Tibial nerve (tissue), 4 donors: ENCODE data around the gene L1CAM. TPM values are rescaled to one million over a fixed set of nuclear protein-coding genes. Genes with fewer than 3 reads are reported as not detected.

ENCODE experiments used
- DNase-seq, 2 donors: peaks; one replicate each; pipeline ENCODE4 v3.0.0-alpha.2; 2019; ENCODE audit warnings: low spot score in 2 of 2
- H3K27ac ChIP-seq, 4 donors: fragments of 200-600 bp; sonication (generic) in 3 of 4; one replicate each; pipeline ENCODE4 v1.5.1; 2017 to 2019; ENCODE audit warnings: mild to moderate bottlenecking in 1 of 4
- H3K27me3 ChIP-seq, 2 donors: fragments of 200-600 bp; sonication (generic) in 1 of 2; one replicate each; pipeline versions ENCODE4 v1.5.1 to v1.6.0; 2017 to 2019
- H3K36me3 ChIP-seq, 3 donors: fragments of 200-600 bp; sonication (generic); one replicate each; pipeline ENCODE4 v1.5.1; 2018 to 2019
- H3K4me1 ChIP-seq, 4 donors: fragments of 200-600 bp; sonication (generic) in 3 of 4; one replicate each; pipeline ENCODE4 v1.5.1; 2017 to 2019
- H3K4me3 ChIP-seq, 4 donors: fragments of 200-600 bp; sonication (generic) in 3 of 4; one replicate each; pipeline ENCODE4 v1.5.1; 2017 to 2019; ENCODE audit warnings: mild to moderate bottlenecking in 1 of 4, moderate library complexity in 1 of 4
- H3K9me3 ChIP-seq, 4 donors: fragments of 200-600 bp; sonication (generic) in 3 of 4; one replicate each; pipeline ENCODE4 v1.5.1; 2017 to 2019
- EP300 ChIP-seq, 2 donors: sonication (generic); formaldehyde crosslinking; IDR thresholded peaks; one replicate each; pipeline ENCODE4 v1.6.1; 2017; ENCODE audit warnings: antibody characterized with exemption in 2 of 2, mild to moderate bottlenecking in 1 of 2
- POLR2A ChIP-seq, 2 donors: fragments of 450-650 bp; IDR thresholded peaks; one replicate each; pipeline ENCODE4 v1.6.1; 2017; ENCODE audit warnings: antibody characterized with exemption in 2 of 2, mild to moderate bottlenecking in 2 of 2, moderate library complexity in 2 of 2
- WGBS, 2 donors: methylation state at CpG; one replicate each; pipeline ENCODE4 v1.1.5; 2018; 5-methylcytosine and 5-hydroxymethylcytosine counted together
- total RNA-seq, 4 donors: library from RNA; depleted of rRNA; stranded (reverse); fragments of >200 nt; gene quantifications; one replicate each; pipeline ENCODE4 v1.1.0, GENCODE V29; 2016
- TF ChIP-seq, protein P1 (sequence below), 5 experiments: fragments of 200-600 bp in 3 of 5; fragments of 450-650 bp in 2 of 5; sonication (generic) in 3 of 5; IDR thresholded peaks; one replicate each; pipeline ENCODE4 v1.5.1; 2016 to 2019; ENCODE audit warnings: antibody characterized with exemption in 5 of 5, mild to moderate bottlenecking in 3 of 5, moderate library complexity in 2 of 5

The L1CAM gene
- total RNA-seq, 4 donors from 2014 or later, result 23.7 to 53.7 (median 46.3) TPM

DNA sequence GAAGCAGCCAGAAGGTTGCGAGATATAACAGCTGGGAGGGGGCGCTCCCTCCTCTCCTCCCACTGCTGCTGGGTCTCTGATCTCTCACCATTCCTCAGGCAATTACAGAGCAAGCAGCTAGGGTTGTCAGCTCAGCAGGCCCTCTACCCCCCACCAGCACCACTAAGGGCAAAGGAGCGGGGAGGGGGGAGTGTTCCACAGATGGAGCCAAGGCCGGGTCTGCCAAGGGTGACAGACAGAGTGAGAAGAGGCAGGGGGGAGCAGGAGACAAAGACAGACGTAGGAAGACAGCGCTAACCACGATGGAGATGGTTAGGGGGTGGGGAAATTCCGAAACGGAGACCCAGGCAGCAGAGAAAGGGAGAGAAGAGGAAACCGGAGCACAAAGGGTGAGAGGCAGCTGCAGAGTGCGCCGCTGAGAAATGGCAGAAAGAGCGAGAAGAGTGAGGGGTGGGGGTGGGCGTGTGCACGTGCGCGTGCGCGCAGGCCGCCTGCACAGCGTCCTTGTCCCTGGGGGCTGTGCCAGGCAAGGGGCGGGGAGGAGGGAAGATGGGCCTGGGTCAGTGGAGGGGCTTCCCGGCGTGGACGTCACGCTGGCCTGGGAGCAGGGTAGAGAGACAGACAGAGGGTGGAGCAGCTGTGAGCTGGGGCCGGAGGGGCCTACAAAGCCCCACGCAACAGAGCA is 6.9 kb downstream of the L1CAM start:
- H3K27me3 ChIP-seq, result peaks cover 0 to 79% of the 10 kb centered on the region in 2 donors
- no peak for DNase-seq

GRCh38 chrX:153878345-153878744 is 7.6 kb downstream of the L1CAM start:
- no peak overlapping the region for H3K27ac ChIP-seq
- 6 to 41% methylated on average over 5 of the region's 5 CpGs for WGBS, 2 donors
- peaks cover 0 to 72% of the 10 kb centered on the region in 2 donors for H3K27me3 ChIP-seq
- no peak overlapping the region for H3K4me3 ChIP-seq
- peaks cover 0 to 10% (median 4%) of the 10 kb centered on the region in 4 donors for H3K4me1 ChIP-seq
- no peak for DNase-seq
- TF ChIP-seq EP300 (IDR thresholded peaks at IDR 0.05), result no peak
- TF ChIP-seq, protein P1, sequence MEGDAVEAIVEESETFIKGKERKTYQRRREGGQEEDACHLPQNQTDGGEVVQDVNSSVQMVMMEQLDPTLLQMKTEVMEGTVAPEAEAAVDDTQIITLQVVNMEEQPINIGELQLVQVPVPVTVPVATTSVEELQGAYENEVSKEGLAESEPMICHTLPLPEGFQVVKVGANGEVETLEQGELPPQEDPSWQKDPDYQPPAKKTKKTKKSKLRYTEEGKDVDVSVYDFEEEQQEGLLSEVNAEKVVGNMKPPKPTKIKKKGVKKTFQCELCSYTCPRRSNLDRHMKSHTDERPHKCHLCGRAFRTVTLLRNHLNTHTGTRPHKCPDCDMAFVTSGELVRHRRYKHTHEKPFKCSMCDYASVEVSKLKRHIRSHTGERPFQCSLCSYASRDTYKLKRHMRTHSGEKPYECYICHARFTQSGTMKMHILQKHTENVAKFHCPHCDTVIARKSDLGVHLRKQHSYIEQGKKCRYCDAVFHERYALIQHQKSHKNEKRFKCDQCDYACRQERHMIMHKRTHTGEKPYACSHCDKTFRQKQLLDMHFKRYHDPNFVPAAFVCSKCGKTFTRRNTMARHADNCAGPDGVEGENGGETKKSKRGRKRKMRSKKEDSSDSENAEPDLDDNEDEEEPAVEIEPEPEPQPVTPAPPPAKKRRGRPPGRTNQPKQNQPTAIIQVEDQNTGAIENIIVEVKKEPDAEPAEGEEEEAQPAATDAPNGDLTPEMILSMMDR (IDR thresholded peaks at IDR 0.05), result no peak
- no peak for TF ChIP-seq POLR2A (IDR thresholded peaks at IDR 0.05)
- H3K9me3 ChIP-seq, result no peaks in the 10 kb centered on the region
- no peaks in the 10 kb centered on the region for H3K36me3 ChIP-seq

More for the DNA sequence above, 6.9 kb downstream of the L1CAM start:
- H3K36me3 ChIP-seq, result no peaks in the 10 kb centered on the region
- TF ChIP-seq, protein P1 (IDR thresholded peaks at IDR 0.05), result no peak
- TF ChIP-seq EP300 (IDR thresholded peaks at IDR 0.05) (no peak), POLR2A (IDR thresholded peaks at IDR 0.05) (no peak)
- H3K4me1 ChIP-seq, result peaks cover 0 to 10% (median 4%) of the 10 kb centered on the region in 4 donors
- peak overlapping the region in 1 of 4 donors; percentile 4 for H3K27ac ChIP-seq
- no peaks in the 10 kb centered on the region for H3K9me3 ChIP-seq
- WGBS, 2 donors, result 4 to 15% methylated on average over 25 of the region's 28 CpGs
- no peak overlapping the region for H3K4me3 ChIP-seq

DNA sequence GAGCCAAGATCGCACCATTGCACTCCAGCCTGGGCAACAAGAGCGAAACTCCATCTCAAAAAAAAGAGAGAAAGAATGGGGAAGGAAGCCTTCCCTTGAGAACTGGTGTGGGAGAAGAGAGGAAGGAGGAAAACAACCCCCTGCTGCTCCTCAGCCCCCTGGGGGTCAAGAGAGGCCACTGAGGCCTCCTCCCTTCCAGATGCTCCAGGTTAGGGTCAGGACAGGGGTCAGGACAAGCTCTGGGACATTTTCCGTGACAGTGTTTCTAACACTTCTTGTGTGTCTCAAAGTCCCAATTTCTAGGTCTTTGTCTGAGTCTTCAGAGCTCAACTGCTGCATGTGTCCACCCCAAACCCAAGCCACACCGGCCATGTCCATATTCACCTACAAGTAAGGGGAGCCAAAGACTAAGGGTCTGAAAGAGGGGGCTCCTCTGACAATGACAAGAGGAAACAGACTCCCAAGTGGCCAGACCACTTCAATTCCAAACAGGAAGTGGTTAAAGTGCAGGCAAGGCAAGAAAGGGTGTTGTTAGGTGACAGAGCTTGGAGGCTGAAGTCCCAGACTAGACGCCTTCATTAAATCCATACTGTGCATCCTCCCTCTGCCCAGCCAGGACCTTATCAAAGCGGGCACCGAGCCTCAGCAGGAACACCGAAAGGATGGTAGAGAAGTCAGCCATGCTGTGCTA is 8.3 kb downstream of the L1CAM start:
- Histone ChIP-seq H3K27ac (no peak overlapping the region), H3K36me3 (no peaks in the 10 kb centered on the region), H3K27me3 (peaks cover 0 to 65% of the 10 kb centered on the region in 2 donors), H3K9me3 (no peaks in the 10 kb centered on the region), H3K4me3 (no peak overlapping the region), H3K4me1 (peaks cover 0 to 10% (median 4%) of the 10 kb centered on the region in 4 donors)
- WGBS, 2 donors, result 71 to 84% methylated on average over 8 of the region's 8 CpGs
- TF ChIP-seq, protein P1 (IDR thresholded peaks at IDR 0.05), result no peak
- TF ChIP-seq POLR2A (IDR thresholded peaks at IDR 0.05), result no peak
- TF ChIP-seq EP300 (IDR thresholded peaks at IDR 0.05), result no peak
- no peak for DNase-seq

GRCh38 chrX:153876112-153876491 is 9.9 kb downstream of the L1CAM start:
- Histone ChIP-seq H3K36me3 (no peaks in the 10 kb centered on the region), H3K27me3 (peaks cover 0 to 64% of the 10 kb centered on the region in 2 donors), H3K9me3 (no peaks in the 10 kb centered on the region), H3K4me3 (no peak overlapping the region), H3K27ac (no peak overlapping the region), H3K4me1 (peaks cover 0 to 7% (median 1%) of the 10 kb centered on the region in 4 donors)
- TF ChIP-seq, protein P1 (IDR thresholded peaks at IDR 0.05), result no peak
- no peak for DNase-seq
- 64% methylated on average over 3 of the region's 3 CpGs; no CpG with 5 or more reads in 1 of the 2 donors for WGBS, 2 donors
